ENCODE measurements around the gene LARP1.

GRCh38 chr5:154815025-154815424, 59.8 kb downstream of the LARP1 start:
- TF ChIP-seq POU2F2 (IDR thresholded peaks at IDR 0.05; ENCODE audit: low read depth, low read length) (no peak), POLR2A (IDR thresholded peaks at IDR 0.05; ENCODE audit: low read depth, low read length) (no peak), TAF1 (IDR thresholded peaks at IDR 0.05; ENCODE audit: low read depth, low read length) (no peak), POLR2AphosphoS5 (IDR thresholded peaks at IDR 0.05; ENCODE audit: low read depth, low read length) (no peak), SPI1 (IDR thresholded peaks at IDR 0.05; ENCODE audit: low read depth, low read length) (no peak)
